ENCODE data around the gene SUPV3L1. TPM values are rescaled to one million over a fixed set of nuclear protein-coding genes. Genes with fewer than 3 reads are reported as not detected.

The SUPV3L1 gene
- total RNA-seq, 1 donor from 2014 or later, result 45.0 TPM

DNA sequence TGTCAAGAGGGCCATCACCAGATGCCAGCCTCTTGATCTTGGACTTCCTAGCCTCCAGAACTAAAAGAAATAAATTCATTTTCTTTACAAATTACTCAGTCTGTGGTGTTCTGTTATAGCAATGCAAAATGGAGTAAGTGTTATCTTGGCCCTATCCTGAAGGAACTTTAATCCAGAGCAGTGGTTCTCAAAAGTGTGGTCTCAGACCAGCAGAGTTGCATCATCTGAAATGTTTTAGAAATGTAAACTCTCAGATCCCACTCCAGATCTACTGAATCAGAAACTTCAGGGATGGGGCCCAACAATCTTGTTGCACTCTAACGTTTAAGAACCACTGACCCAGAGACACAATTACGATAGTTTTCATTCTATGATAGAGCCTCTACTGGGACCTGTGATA, 3.2 kb upstream of the SUPV3L1 start:
- no peak overlapping the region for H3K27ac Mint-ChIP-seq (ENCODE audit: unreplicated experiment)
- no peak for DNase-seq
- peaks cover 10% of the 10 kb centered on the region for H3K4me1 Mint-ChIP-seq (ENCODE audit: low read depth, unreplicated experiment)
- H3K36me3 Mint-ChIP-seq (ENCODE audit: unreplicated experiment), result peaks cover 7% of the 10 kb centered on the region
- peaks cover 15% of the 10 kb centered on the region for H3K9me3 Mint-ChIP-seq (ENCODE audit: unreplicated experiment)
- H3K4me3 Mint-ChIP-seq (ENCODE audit: unreplicated experiment), result no peak overlapping the region
- TF ChIP-seq CTCF (IDR thresholded peaks at IDR 0.05; ENCODE audit: partially characterized antibody, unreplicated experiment), result no peak
- peaks cover 6% of the 10 kb centered on the region for H3K27me3 Mint-ChIP-seq (ENCODE audit: unreplicated experiment)

DNA sequence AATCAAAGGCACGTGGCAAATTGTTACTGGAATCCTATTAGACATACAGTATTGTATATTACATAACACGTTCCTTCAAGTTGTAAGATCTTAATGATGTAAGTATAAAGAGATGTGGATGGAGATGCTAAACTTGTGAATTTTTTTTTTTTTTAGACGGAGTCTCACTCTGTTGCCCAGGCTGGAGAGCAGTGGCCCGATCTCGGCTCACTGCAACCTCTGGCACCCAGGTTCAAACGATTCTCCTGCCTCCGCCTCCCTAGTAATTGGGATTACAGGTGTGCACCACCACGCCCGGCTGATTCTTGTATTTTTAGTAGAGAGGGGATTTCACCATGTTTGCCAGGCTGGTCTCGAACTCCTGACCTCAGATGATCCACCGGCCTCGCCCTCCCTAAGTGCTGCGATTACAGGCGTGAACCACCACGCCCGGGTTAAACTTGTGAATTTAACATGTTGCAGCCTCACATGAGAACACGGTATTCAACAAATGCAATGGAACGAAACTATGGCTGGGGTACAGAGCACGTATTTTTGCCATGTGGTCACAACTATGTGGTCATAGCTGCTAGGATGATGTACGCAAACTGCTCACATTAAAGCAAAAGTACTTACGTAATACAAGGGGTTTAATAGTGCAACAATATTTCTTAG, 818 bp upstream of the SUPV3L1 start:
- DNase-seq, result no peak
- Mint-ChIP-seq H3K27ac (ENCODE audit: unreplicated experiment) (peak overlapping the region; percentile 100), H3K9me3 (ENCODE audit: unreplicated experiment) (peaks cover 15% of the 10 kb centered on the region)

DNA sequence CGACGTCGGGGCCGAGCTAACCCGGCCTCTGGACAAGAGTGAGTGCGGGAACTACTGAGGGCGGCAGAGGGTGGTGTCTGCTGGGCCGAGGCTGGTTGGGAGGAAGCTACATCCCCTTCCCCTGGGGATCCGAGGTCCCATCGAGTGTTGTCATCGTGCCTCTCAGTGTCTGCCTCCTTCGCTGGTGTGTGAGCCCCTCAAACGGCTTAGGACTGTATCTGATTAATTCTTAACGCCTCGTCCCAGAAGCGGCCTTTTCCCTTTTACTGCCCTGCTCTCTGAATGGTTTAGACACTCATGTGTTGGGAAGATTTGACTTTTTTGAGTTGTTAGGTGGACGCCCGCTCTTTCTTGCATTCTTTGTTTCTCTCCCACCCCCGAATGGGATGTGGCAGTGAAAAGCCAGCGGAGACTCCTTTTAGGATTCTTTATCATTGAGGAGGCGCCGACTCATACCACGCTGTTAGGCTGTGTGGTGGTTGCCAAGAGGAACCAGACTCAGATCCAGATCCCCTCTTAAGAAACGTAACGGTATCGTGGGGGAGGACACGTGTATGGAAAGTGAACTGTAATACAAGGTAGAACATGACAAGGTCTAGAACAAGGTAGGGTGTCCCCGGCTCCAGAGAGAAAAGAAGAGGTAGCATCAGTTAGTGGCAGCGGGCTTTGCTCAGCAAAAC, 631 bp downstream of the SUPV3L1 start:
- H3K4me3 Mint-ChIP-seq (ENCODE audit: unreplicated experiment), result peak overlapping the region; percentile 98
- H3K9me3 Mint-ChIP-seq (ENCODE audit: unreplicated experiment), result peaks cover 15% of the 10 kb centered on the region
- peak; percentile 67 for DNase-seq
- peaks cover 14% of the 10 kb centered on the region for H3K4me1 Mint-ChIP-seq (ENCODE audit: low read depth, unreplicated experiment)
- no peak for TF ChIP-seq CTCF (IDR thresholded peaks at IDR 0.05; ENCODE audit: partially characterized antibody, unreplicated experiment)
- no peaks in the 10 kb centered on the region for H3K36me3 Mint-ChIP-seq (ENCODE audit: unreplicated experiment)
- peaks cover 6% of the 10 kb centered on the region for H3K27me3 Mint-ChIP-seq (ENCODE audit: unreplicated experiment)
- peak overlapping the region; percentile 100 for H3K27ac Mint-ChIP-seq (ENCODE audit: unreplicated experiment)

More for the DNA sequence above, 818 bp upstream of the SUPV3L1 start:
- Mint-ChIP-seq H3K4me3 (ENCODE audit: unreplicated experiment) (peak overlapping the region; percentile 98), H3K4me1 (ENCODE audit: low read depth, unreplicated experiment) (peaks cover 14% of the 10 kb centered on the region), H3K36me3 (ENCODE audit: unreplicated experiment) (peaks cover 3% of the 10 kb centered on the region), H3K27me3 (ENCODE audit: unreplicated experiment) (peaks cover 6% of the 10 kb centered on the region)
- no peak for TF ChIP-seq CTCF (IDR thresholded peaks at IDR 0.05; ENCODE audit: partially characterized antibody, unreplicated experiment)

- DNase-seq, result no peak
- TF ChIP-seq CTCF (IDR thresholded peaks at IDR 0.05; ENCODE audit: partially characterized antibody, unreplicated experiment), result no peak
- H3K9me3 Mint-ChIP-seq (ENCODE audit: unreplicated experiment), result peaks cover 15% of the 10 kb centered on the region
- no peaks in the 10 kb centered on the region for H3K36me3 Mint-ChIP-seq (ENCODE audit: unreplicated experiment)
- H3K4me1 Mint-ChIP-seq (ENCODE audit: low read depth, unreplicated experiment), result peaks cover 14% of the 10 kb centered on the region
- peak overlapping the region; percentile 98 for H3K4me3 Mint-ChIP-seq (ENCODE audit: unreplicated experiment)
- no peak overlapping the region for H3K27ac Mint-ChIP-seq (ENCODE audit: unreplicated experiment)
- peaks cover 5% of the 10 kb centered on the region for H3K27me3 Mint-ChIP-seq (ENCODE audit: unreplicated experiment)
Observed at GRCh38 chr10:69181433-69181832, 1.4 kb downstream of the SUPV3L1 start.

- no peak for TF ChIP-seq CTCF (IDR thresholded peaks at IDR 0.05; ENCODE audit: partially characterized antibody, unreplicated experiment)
- Mint-ChIP-seq H3K27ac (ENCODE audit: unreplicated experiment) (no peak overlapping the region), H3K4me1 (ENCODE audit: low read depth, unreplicated experiment) (peaks cover 14% of the 10 kb centered on the region), H3K27me3 (ENCODE audit: unreplicated experiment) (peaks cover 5% of the 10 kb centered on the region), H3K36me3 (ENCODE audit: unreplicated experiment) (no peaks in the 10 kb centered on the region), H3K9me3 (ENCODE audit: unreplicated experiment) (peaks cover 15% of the 10 kb centered on the region), H3K4me3 (ENCODE audit: unreplicated experiment) (no peak overlapping the region)
- DNase-seq, result no peak
Observed at GRCh38 chr10:69182005-69182404, 2.0 kb downstream of the SUPV3L1 start.
